ENCODE data around the gene TEAD1.

TEAD1 gene

DNA sequence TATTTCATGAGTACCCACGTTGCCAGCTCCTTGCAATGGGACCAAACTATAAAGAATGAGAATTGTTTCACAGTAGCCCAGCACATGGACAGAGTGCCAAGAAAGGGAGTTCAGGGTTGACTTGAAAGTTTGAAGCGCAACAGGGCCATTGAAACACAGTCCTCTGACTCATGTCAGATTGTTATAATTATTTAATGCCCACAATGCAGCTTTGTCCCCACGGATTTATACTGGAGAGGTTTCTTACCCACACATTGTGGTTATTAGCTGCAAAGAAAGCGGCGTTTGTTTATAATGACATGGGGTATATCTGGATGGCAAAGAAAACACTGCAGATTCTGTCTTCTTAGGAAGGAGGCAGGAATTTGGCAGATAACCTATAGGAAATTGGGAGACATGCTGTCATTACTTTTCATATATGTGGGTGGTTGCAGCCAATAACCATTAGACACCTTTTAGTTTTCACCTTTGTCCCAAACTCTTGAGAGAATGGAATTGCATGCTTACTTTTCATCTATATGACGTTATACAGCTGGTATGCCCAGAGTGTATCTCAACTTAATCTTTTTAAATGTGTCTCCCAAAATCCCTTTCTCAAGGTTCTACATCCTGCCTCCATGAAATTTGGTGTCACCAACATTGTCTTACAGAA lies 143.6 kb downstream of the TEAD1 start:
- DNase-seq, result no peak

DNA sequence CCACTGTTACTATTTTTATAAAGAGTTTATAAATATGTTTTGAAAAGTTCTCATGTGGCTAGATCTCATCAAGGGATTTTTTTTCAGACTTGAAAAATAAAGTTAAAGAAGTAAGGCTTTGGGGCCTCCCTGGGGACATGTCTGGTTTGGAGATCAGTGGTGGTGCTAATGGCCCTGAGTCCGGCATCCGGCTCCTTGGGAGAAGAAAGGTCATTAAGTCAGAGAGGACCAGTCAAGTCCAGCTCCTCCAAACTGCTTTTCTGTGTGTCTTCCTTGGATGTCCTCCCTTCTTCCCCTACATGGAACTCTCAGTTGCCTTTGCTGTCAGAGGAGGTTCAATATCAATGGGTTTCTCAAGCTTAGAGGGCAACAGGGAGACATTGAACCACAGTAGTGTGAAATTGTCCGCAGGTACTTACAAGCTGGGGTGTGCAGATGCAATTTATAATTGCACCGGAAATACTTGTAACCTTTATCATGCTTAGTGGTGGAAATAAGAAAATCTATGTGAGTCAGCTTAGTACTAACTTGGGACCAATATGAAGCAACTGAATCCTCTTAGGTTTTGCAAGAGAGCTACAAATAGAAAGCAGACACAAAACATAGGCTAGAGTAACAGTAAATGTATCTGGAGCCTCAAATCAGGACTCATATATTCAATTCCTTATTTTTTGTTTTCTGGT lies 144.3 kb downstream of the TEAD1 start:
- no peak for DNase-seq

DNA sequence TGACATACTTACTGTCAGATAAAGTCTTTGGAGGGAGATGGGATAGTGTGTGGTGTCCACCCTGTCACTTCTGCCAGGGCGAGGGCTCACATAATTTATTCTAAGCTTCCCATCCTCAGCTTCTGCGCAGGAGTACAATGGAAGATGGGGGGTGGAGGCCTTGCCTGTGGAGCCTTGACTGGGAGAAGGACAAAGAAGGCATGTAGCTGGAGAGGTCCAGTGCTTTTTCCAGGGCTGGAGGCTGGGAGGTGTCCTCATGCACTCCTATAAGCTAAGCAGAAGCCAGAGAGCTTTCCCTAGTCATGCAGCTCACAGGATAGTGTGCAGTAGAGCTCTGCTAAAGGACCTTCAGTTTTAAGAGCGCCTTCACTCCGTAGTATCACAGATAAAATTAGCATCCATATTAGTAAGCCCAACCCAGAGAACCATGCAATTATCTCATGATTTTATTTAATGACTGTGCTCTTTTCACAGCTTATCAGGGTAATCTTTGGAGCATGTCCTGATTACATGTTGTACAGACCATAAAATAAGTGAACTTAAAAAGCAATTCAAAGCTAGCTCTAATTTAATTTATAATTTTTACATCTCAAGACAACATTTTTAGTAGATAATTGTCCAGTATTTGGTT lies 148.3 kb downstream of the TEAD1 start:
- DNase-seq, result no peak

DNA sequence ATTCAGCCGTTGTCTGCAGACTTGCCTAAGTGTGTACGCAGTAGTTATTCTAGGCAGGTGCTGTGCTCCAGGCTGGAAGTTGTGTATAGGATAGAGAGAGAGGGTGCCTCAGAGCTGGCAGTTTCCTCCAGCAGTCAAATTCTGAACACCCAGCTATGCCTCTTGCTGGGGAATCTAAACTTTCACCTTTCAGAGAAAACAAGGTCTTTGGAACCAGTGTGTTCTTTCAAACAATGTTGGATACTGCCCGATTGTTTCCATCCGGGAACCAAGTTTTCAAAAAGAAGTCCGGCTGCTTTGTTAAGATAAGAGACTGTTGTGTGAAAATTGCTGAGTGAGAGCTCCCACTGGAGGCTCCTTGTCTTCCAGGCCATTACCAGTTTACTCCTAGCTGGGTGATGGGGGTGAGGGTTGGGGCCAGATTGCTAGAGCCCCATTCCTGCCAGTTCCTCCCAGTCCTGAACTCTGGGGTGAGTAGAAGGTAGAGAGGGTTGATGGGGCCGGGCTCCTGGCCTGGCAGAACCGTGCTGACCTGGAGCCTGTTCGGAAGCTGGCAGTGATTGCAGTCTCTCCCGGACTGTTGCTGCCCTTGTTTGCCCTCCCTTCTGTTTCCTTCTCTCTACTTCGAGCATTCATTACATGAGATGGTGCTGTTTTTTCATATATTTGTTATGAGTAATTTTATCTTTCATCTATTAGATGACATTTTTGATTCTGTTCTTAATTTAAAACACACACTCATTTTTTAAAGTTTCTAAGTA lies 150.2 kb downstream of the TEAD1 start:
- no peak for DNase-seq

DNA sequence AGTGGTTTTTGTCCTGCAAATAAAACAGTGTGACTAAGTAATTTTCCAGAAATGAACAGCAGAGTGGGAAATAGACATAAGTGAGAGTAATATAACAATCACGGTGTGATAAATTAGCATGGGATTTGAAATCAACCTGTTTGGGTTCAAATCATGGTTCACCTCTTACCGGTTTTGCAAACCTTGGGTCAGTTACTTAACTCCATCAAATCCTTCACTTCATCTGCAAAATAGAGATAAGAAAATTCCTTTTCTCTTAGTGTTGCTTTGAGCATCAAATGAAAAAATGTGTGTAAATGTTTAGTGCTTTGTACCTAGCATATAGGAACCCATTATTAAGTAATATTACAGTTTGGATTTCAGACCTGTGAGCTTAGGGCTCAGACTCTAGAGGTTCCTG lies 152.2 kb downstream of the TEAD1 start:
- DNase-seq, result no peak

DNA sequence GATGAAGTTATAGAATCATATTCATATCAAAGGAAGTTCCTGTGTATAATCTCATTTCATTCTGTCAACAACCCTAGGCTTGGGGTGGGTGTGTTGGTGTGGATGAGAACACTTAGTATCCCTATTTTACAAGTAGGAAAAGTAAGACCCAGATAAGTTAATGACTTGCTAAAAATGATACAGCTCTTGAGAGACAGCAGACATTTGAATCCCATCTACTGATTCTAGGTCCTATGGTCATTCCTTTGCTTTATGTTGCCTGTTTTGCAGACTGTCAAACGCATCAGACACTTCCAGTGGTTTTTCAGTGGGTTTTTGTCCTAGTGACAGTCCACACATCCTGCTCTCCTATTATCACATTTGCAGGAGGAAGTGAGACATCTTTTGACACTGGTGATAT lies 153.1 kb downstream of the TEAD1 start:
- DNase-seq, result no peak

DNA sequence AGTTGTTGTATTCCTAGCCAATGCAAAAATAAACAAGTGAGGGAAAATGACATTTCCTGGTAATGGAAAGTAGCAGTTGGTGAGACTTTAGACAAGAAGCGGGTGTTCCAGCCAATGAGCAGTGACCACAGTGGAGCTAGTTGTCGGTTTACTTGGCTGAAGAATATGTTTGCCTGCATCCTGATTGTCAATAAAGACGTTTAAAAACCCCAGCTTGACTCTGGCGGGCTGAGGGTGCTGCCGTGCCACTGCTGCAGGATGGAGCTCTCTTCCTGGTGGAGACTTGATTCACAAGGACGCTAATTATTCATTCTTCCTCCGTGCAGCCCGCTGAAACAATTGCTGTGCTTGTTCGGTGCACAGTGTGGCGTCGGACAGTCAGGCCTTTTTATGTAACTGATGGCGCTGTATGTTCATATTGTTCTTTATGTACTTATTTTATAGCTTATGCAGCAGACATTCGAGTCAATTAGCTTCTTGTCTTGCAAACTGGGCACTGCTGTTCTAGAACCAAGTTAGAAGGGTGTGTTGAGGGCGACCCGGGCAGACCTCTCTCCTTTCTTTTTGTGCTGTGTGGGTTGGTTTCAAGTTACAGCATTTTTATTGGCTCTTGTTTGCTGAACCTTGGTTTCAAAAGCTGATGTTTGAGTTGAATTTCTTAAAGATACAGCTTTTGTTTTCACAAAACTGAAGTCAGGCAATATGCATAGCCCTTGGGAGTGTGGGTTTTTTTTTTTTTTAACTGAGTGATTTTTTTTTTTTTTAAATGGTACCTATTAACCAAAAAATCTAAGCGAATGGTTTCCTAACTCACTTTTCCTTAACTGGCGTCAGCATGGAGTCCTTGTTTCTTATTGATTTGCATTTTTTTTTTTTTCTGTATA lies 153.9 kb downstream of the TEAD1 start:
- no peak for DNase-seq

DNA sequence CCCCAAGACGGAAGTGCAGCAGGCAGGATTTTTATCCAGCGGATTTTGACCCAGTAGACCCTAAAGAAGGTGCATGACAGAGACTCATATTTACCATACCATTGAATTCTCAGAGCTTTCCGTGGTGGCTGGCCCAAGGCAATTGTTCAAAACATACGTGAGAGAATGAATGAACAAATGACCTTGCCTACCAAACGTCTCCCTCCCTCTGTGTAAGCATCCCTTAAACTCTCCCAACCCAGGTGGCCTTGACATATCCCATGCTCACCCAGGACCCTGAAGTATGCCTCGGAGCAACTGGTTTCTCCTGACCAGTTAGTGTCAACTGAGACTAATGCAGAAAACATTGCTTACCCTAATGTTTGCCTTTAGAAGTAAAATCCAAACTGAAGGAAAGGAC lies 154.9 kb downstream of the TEAD1 start:
- no peak for DNase-seq

DNA sequence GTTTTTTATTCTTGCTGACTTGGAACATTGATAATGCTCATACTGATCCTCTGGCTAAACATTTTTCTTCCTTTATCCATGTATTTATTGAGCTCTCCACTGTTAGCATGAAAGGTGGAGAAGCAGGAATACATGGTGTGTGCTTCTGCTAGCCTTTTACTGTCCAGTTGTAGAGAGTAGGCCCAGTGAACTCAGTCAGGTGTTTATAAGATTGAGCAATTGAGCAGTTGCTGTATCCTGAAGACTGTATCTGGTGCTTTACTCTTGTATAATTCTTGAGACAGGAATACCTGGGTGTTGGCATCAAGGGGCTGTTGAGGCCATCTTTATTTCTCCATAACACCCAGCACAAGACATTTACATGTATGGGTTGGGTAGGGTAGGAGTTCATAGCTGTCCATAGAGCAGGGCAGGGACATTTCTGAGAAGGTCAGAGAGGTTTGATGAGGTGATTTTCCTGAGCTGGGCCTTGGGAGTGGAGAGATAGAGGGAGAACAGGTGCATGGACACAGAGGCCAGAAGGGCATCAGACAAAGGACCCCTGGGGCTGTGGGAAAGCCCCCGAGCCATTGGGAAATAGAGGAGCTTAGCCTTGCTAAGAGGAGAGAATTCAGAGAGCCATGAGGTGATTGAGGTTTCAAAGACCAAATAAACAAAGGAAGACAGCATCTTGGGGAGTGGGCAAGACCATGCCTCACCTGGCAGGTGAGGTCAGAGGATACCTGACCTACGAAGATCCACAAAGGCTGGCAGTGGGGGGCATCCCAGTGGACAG lies 155.5 kb downstream of the TEAD1 start:
- DNase-seq, result no peak

DNA sequence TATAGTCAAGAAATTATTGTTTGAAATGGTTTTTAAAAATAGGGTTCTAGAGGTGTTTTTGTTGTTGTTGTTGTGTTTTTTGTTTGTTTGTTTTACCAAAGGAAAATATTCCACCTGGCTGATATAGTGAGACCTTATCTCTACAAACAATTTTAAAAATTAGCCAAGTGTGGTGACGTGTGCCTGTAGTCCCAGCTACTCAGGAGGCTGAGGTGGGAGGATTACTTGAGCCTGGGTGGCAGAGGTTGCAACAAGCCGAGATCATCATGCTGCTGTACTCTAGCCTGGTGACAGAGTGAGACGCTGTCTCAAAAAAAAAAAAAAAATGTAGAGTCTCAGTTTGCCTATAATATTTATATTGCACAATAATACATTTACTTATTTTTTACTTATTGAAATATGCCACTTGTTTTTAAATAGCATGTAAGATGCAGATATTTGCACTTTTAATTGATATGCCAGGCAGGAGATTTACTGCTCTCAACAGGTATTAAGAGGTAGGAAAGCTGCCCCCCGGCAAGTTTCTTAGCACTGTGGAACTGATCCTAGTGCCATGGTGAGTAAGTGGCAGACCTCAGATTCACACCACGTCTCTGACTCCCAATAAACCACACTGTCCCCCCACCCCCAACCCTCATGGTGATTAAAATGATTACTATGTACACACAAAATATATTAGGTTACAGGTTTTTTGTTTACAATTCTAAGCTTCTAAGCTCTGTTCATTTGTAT lies 157.4 kb downstream of the TEAD1 start:
- DNase-seq, result no peak

DNA sequence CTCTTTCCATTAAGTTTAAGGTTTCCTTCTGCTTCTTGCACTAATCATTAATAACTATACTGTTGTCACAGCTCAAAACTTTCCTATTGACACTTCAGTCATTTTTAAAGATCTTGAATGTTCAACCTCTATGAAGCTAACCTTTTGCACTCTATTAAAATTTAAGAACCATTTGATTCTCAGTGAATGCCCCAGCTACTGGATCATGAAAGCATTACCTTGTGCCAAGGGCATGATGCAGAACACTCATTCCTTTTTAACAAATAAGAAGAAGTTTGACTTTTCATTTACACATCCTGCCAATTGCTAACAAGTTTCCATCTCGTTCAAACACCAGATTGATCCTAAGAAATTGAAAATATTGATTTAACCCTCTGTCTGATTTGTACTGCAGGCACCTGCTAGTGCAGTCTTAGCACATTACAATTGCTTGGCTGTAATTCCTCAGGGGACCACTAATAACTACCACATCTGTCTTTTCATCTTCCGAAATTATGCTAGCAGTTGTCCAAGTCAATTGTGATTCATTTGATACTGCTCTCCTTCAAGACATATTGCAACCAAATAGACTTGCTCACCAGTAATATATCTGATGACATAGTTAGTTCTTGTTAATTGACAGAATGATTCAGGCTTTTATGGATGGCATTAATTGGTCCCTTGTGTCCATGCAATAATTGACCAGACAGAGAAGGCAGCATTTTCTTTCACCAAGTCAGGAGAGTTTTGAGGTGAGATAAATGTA lies 158.4 kb downstream of the TEAD1 start:
- no peak for DNase-seq

DNA sequence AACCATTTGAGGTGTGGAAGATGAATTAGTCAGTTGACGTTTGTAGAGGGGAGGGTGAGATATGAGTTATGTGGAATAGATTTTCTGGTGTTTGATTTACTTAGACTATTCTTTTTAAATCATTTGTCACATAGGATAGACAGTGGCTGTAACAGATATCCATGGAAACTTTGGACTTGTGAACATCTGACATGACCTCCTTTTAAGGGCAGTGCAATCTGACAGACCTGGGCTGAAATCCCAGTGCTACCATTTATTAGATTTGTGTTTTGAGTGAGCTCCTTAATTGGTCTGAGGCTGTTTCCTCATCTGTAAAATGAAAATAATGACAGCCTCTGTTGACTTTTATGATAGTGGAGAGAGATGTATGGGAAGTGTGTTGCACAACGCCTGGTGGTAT lies 159.9 kb downstream of the TEAD1 start:
- no peak for DNase-seq

DNA sequence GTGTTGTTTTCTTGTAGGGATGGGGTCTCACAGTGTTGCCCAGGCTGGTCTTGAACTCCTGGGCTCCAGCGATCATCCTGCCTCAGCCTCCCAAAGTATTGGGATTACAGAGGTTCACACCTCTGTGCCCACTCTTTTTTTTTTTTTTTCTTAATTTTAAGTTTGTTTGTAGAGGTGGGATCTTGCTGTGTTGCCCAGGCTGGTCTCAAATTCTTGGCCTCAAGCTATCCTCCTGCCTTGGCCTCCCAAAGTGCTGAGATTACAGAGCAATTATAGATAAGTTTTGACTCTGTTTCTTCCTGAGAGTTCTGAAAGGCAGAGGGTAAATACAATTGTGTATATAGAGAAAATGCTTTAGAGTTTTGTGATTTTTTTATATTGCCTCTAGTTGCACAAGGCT lies 160.4 kb downstream of the TEAD1 start:
- no peak for DNase-seq

DNA sequence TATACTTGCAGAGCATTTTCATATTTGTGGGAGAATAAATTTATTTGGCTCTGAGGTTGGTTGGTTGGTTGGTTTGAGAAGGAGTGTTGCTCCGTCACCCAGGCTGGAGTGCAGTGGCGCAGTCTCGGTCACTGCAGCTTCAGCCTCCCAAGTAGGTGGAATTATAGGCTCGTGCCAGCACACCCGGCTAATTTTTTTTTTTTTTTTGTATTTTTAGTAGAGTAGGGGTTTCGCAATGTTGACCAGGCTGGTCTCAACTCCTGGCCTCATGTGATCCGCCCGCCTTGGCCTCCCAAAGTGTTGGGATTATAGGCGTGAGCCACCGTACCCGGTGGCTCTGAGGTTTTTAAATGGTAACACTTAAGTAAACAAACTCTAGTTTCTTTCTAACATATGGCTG lies 161.1 kb downstream of the TEAD1 start:
- no peak for DNase-seq

DNA sequence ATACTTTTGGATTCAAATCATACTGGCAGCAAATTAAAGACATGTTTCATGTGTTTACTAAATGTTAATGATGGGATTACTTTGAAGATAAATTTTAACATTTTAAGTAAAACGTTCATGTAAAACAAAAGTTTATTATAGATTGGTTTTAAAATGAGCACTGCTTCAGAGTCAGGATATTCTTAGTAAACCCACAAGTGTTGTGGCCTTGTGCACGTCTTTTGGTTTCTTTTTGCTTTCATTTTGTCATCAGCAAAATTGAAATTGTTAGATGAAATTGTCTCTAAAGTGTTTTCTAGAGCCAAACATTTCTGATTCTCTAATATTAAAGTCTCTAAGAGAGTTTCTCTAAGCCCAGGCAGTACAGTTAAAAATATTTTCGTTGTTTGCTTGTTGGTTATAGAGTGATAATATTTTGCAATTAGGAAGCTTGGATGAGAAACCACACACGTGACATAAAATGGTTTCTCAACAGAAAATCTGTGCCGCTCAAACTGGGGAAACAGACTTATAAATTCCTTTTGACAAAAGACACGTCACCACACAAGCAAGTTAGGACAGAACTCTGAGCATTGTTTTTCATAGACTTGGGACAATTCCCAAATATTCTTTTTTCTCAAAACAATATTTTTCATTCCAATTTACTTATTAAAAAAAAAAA lies 164.4 kb downstream of the TEAD1 start:
- DNase-seq, result no peak

DNA sequence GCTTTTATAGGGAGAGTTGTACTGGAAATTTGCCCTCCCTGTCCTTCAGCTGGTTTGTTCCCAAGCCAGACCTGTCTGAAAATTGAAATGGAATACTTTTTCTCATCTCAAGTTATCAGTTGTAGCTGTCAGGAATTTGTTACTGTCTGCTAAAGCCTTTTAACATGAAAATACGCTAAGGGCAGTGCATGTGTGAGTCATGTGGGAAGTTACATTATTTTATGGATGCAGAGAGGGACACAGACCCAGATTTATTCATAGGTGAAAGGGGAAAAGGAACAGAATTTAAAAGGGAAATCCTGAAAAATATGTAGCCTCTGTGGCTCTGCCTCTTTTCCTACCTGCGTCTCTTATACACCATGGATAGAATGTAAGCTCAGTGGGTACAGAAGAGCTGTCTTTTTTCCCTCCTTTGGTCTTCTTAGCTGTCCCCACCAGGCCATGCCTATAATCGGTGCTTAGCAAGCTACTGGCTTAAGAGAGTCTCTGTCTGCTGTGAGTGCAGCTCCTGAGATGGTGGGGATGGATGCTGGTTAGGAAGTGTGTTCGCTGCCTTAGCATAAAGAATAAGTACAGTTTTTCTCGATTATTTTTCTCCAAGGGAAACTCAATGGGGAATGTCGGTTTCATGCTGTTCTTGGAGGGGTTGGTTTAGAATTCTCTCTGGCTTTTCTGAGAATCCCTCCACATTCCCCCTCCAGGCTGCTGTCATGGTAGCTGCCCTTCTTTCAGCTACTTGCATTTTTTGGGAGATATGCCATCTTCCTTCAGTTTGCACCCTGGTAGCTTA lies 166.8 kb downstream of the TEAD1 start:
- DNase-seq, result no peak

DNA sequence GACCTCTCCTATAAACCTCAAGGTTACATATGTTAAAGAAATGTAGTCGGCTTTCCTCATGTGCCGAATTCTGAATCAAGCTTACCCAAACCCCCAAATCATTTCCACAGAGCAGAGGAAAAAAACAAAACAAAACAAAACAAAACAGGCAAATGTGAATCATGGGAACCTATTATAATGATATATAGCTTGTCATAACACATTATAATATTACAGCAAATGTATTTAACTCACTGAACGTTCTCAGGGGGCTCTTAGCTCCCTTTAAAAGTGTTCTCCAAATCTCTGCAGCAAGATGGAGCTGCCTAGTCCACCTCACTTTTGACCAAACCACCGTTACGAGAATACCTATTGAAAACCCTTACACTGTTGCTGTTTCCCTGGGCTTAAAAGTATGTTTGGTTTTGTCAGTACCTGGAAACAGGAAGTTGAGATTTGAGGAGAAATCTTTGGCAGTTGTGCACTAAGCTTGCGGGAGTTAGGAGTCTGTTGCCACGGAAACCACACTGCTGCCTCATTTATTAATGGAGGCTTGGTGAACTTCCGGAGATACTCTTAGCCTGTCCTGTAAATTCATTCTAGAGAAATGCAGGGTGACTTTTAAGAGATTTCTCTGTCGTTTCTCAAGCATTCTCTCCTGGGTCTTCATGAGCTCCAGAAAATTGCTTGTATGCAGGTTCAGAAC lies 167.9 kb downstream of the TEAD1 start:
- no peak for DNase-seq

DNA sequence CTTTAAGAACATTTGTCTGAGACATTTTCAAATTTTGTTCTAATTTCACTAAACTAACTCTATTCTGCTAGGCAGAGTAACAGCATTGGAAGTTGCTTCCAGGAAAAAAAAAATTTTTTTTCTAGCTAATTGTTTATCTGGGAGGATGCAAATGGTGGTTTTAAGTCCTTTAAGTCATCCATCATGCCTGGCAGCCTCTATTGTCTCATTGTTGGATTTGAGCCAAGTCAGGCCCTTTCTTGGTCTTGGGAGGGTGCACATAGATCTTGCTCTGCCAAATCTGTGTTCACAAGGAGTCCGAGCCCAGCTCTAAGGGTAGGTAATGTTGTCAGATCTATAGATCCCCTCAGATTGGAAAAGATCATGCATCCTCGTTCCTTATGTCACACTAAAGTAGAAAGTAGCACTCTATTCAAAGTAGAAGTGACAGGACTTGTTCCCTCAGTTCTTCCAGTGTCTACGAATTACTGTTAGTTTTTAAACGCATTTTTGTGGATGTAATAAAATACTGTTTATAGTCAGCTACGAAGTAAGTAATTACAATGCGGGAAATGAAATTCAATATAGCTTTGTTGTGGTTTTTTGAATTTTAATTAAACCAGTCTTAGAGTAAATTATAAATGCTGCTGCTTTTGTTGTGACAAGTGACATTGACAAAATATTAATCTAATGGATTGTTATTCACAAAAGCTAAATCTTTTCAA lies 168.9 kb downstream of the TEAD1 start:
- no peak for DNase-seq

Measured in activated CD4-positive, alpha-beta T cell treated with anti-CD3 and anti-CD28 coated beads for 48 hours (primary cell).